ENCODE measurements around the gene HOXA3. TPM values are rescaled to one million over a fixed set of nuclear protein-coding genes. Genes with fewer than 3 reads are reported as not detected.

Gene HOXA3
- total RNA-seq, 4 donors from 2014 or later, result 10.2 to 16.6 (median 13.8) TPM

DNA sequence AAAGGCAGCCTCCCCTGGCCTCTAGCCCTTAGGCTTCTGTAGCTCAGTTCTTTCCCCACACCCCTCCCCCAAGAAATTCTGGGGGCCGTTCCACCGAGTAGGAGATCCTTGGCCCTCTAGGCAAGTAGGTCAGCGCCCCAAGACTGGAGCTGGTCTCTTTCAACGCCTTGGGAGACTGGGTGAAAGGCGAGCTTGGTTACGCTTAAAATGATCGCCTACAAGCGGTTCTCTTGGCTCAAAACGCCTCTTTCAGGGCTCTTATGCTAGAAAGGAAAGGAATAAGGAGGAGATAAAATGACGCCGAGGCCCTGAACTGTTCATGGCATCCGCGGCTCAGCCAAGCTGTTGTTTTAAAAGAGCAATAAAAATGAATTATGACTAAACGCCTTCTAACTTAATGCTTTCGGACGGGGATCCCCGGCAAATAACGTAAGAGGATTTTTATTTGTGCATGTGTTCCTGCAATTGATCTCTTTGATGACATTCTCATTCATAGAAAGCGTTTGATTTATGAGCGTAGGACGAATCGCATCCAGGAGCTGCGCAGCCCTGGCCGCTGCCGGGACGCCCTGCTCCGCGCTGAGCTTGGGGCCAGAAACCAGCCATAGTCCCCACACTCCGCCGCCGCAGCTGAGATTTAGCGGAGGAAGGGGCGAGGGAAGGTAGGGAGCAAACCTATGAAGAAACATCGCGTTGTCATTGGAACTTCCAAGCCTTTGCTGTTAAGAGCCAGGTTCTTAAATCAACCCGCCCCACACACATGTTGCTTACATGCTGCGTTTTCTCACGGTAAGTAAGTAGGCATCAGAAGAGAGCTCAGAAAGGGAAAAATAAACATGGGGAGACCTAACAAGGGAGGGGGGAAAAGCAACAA lies 53.6 kb downstream of the HOXA3 start:
- 23% methylated on average over 38 of the region's 38 CpGs for WGBS
- peaks cover 0 to 11% (median 0%) of the 10 kb centered on the region in 4 donors for H3K27me3 ChIP-seq

GRCh38 chr7:27097686-27098577 lies 54.5 kb downstream of the HOXA3 start:
- Histone ChIP-seq H3K27me3 (peaks cover 0 to 10% (median 0%) of the 10 kb centered on the region in 4 donors), H3K36me3 (no peaks in the 10 kb centered on the region), H3K4me1 (peaks cover 26 to 54% (median 53%) of the 10 kb centered on the region in 4 donors), H3K4me3 (peak overlapping the region; percentile 79 to 100 (median 96)), H3K27ac (replicated peaks in 1 of 4) (peak overlapping the region; percentile 96 to 100 (median 99)), H3K9me3 (no peaks in the 10 kb centered on the region)
- intact Hi-C loops (cut with DNase I), result loop anchor here (2.0 to 5.0 kb wide), 5 partner anchors 37 to 1241 kb away; partner anchors contain the start of genes CBX3, HNRNPA2B1 and HOXA5
- DNase-seq (ENCODE audit: extremely low spot score), result no peak
- 16% methylated on average over 16 of the region's 35 CpGs for WGBS
- TF ChIP-seq CTCF (IDR thresholded peaks at IDR 0.05) (no peak), POLR2A (IDR thresholded peaks at IDR 0.05; ENCODE audit: low read depth) (no peak), POLR2AphosphoS5 (IDR thresholded peaks at IDR 0.05) (no peak), EP300 (IDR thresholded peaks at IDR 0.05) (no peak)

More for the DNA sequence above, 53.6 kb downstream of the HOXA3 start:
- Histone ChIP-seq H3K4me3 (peak overlapping the region; percentile 79 to 100 (median 96)), H3K27ac (replicated peaks in 1 of 4) (peak overlapping the region; percentile 96 to 100 (median 99)), H3K4me1 (peaks cover 26 to 61% (median 59%) of the 10 kb centered on the region in 4 donors), H3K36me3 (no peaks in the 10 kb centered on the region), H3K9me3 (no peaks in the 10 kb centered on the region)
- intact Hi-C loops (cut with DNase I), result loop anchor here (2.0 to 5.0 kb wide), 4 partner anchors 44 to 1242 kb away; partner anchors contain the start of genes CBX3, HNRNPA2B1 and HOXA5
- no peak for DNase-seq (ENCODE audit: extremely low spot score)
- TF ChIP-seq POLR2A (IDR thresholded peaks at IDR 0.05; ENCODE audit: low read depth) (no peak), CTCF (IDR thresholded peaks at IDR 0.05) (peak in 1 of 3 experiments; percentile 2), POLR2AphosphoS5 (IDR thresholded peaks at IDR 0.05) (peak in 1 of 2 donors; percentile 33)

- H3K4me3 ChIP-seq, result peak overlapping the region; percentile 79 to 100 (median 96)
- H3K4me1 ChIP-seq, result peaks cover 26 to 54% (median 47%) of the 10 kb centered on the region in 4 donors
- no peaks in the 10 kb centered on the region for H3K36me3 ChIP-seq
- peak overlapping the region; percentile 96 to 100 (median 99) for H3K27ac ChIP-seq (replicated peaks in 1 of 4)
- H3K27me3 ChIP-seq, result peaks cover 0 to 8% (median 0%) of the 10 kb centered on the region in 4 donors
- no peaks in the 10 kb centered on the region for H3K9me3 ChIP-seq
- peak; percentile 91 for DNase-seq (ENCODE audit: extremely low spot score)
- intact Hi-C loops (cut with DNase I), result loop anchor here (2.0 to 5.0 kb wide), 4 partner anchors 38 to 1240 kb away; partner anchors contain the start of genes CBX3 and HNRNPA2B1
- TF ChIP-seq CTCF (IDR thresholded peaks at IDR 0.05) (peak in 1 of 3 experiments; percentile 4), EP300 (IDR thresholded peaks at IDR 0.05) (no peak), POLR2AphosphoS5 (IDR thresholded peaks at IDR 0.05) (peak in 1 of 2 donors; percentile 78), POLR2A (IDR thresholded peaks at IDR 0.05; ENCODE audit: low read depth) (no peak)
- 1% methylated on average over 28 of the region's 41 CpGs for WGBS
Measured at GRCh38 chr7:27096768-27097514, 55.4 kb downstream of the HOXA3 start.

Measured in esophagus muscularis mucosa (tissue), 4 donors.